Right lobe of liver (tissue), 6 donors: ENCODE measurements around the gene PTPRM. TPM values are rescaled to one million over a fixed set of nuclear protein-coding genes. Genes with fewer than 3 reads are reported as not detected.

Experiments used
- ATAC-seq, 4 donors: fragments of 200-7000 bp; cut with Tn5 transposase; one replicate each; pipeline ENCODE4 v1.9.1; 2020; ENCODE audit warnings: mild to moderate bottlenecking in 4 of 4, moderate library complexity in 4 of 4
- DNase-seq, 3 donors: peaks; one replicate each; pipeline ENCODE4 v3.0.0-alpha.2; 2020
- H3K27ac ChIP-seq, 3 donors: fragments of 200-600 bp; one replicate each; pipeline ENCODE4 v1.8.0; 2022
- H3K27me3 ChIP-seq, 2 donors: fragments of 200-600 bp; one replicate each; pipeline ENCODE4 v1.8.0; 2022
- H3K36me3 ChIP-seq, 4 donors: fragments of 200-600 bp; sonication (generic) in 1 of 4; one replicate each; pipeline versions ENCODE4 v1.5.1 to v1.8.0; 2017 to 2022; ENCODE audit warnings: control low read depth in 1 of 4
- H3K4me1 ChIP-seq, 4 donors: fragments of 200-600 bp; sonication (generic) in 1 of 4; one replicate each; pipeline versions ENCODE4 v1.5.1 to v1.8.0; 2017 to 2022; ENCODE audit warnings: control low read depth in 1 of 4
- H3K4me3 ChIP-seq, 3 donors: fragments of 200-600 bp; one replicate each; pipeline ENCODE4 v1.8.0; 2022
- H3K9me3 ChIP-seq, 4 donors: fragments of 200-600 bp; sonication (generic) in 1 of 4; one replicate each; pipeline versions ENCODE4 v1.5.1 to v1.8.0; 2017 to 2022; ENCODE audit warnings: control low read depth in 1 of 4
- POLR2A ChIP-seq: fragments of 450-650 bp; IDR thresholded peaks from one replicate; pipeline ENCODE4 v1.6.1; 2017; ENCODE audit warnings: antibody characterized with exemption, mild to moderate bottlenecking
- WGBS: methylation state at CpG from one replicate; pipeline ENCODE4 v1.1.6; 2018; ENCODE audit warnings: low coverage, low lambda C conversion rate; ENCODE audit not compliant: insufficient coverage; ENCODE audit errors: missing lambda C conversion rate; 5-methylcytosine and 5-hydroxymethylcytosine counted together
- intact Hi-C, 2 donors: fragments of 100-400 bp; cut with DNase I; formaldehyde crosslinking; loops; one replicate each; pipeline versions ENCODE4 v1.11.2 to v1.14.1; 2022
- total RNA-seq, 6 experiments: library from RNA; depleted of rRNA in 2 of 6; stranded (reverse); fragments of >200 nt in 2 of 6; fragmentation: NEBNext Ultra II Directional in 3 of 6; extraction: Animal tissue kit (Norgen Biotek cat#: 25700) in 3 of 6; gene quantifications; one replicate each; pipeline versions ENCODE4 v1.1.0 to v1.2.4, GENCODE V29; 2016 to 2023
- TF ChIP-seq, protein P1 (sequence below), 4 donors: fragments of 200-600 bp in 3 of 4; fragments of 450-650 bp in 1 of 4; IDR thresholded peaks; one replicate each; pipeline versions ENCODE4 v1.5.1 to v1.8.0; 2016 to 2022; ENCODE audit warnings: antibody characterized with exemption in 4 of 4, mild to moderate bottlenecking in 2 of 4
- donor health status: DM: no; HTN: yes; CAD: no.
- donor health status: DM: no; HTN: no; CAD: no.
- donor health status: DM: no; HTN: no; CAD: no.
- donor health status: DM: no; HTN: yes; CAD: no.
- donor health status: DM: no; HTN: yes; CAD: no.

The PTPRM gene
- total RNA-seq, 6 experiments from 2014 or later, result 15.1 to 45.7 (median 26.5) TPM

DNA sequence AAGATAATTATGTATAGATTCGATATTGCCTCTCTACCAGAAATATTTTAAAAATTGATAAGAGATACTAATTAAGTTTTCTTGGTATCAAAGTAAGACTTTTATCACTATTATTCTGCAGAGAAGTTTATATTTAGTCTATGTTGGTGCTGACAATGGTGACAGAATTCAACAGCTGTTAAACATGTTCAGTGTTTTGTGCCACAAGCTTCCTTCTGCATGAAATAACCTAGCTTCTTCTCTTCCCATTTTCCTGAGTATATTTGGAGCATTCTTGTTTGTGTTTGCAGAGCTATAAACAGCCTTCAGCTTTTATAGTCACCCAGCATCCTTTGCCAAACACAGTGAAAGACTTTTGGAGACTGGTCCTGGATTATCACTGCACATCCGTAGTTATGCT is 812.9 kb downstream of the PTPRM start:
- no peaks in the 10 kb centered on the region for H3K9me3 ChIP-seq
- no peaks in the 10 kb centered on the region for H3K4me1 ChIP-seq
- DNase-seq, result no peak
- intact Hi-C loops, result no loop called here
- no peak for TF ChIP-seq POLR2A
- TF ChIP-seq, protein P1, sequence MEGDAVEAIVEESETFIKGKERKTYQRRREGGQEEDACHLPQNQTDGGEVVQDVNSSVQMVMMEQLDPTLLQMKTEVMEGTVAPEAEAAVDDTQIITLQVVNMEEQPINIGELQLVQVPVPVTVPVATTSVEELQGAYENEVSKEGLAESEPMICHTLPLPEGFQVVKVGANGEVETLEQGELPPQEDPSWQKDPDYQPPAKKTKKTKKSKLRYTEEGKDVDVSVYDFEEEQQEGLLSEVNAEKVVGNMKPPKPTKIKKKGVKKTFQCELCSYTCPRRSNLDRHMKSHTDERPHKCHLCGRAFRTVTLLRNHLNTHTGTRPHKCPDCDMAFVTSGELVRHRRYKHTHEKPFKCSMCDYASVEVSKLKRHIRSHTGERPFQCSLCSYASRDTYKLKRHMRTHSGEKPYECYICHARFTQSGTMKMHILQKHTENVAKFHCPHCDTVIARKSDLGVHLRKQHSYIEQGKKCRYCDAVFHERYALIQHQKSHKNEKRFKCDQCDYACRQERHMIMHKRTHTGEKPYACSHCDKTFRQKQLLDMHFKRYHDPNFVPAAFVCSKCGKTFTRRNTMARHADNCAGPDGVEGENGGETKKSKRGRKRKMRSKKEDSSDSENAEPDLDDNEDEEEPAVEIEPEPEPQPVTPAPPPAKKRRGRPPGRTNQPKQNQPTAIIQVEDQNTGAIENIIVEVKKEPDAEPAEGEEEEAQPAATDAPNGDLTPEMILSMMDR (IDR thresholded peaks at IDR 0.05), result no peak
- no peaks in the 10 kb centered on the region for H3K27me3 ChIP-seq
- H3K4me3 ChIP-seq, result no peak overlapping the region
- no peak overlapping the region for H3K27ac ChIP-seq
- H3K36me3 ChIP-seq, result peaks cover 0 to 3% (median 2%) of the 10 kb centered on the region in 4 donors
- WGBS, result 79% methylated on average over 2 of the region's 2 CpGs
- no peak for ATAC-seq

GRCh38 chr18:8380926-8381325 is 813.8 kb downstream of the PTPRM start:
- H3K36me3 ChIP-seq, result peaks cover 0 to 3% (median 2%) of the 10 kb centered on the region in 4 donors
- no peaks in the 10 kb centered on the region for H3K4me1 ChIP-seq
- no peaks in the 10 kb centered on the region for H3K9me3 ChIP-seq
- DNase-seq, result no peak
- intact Hi-C loops, result no loop called here
- ATAC-seq, result no peak
- H3K27ac ChIP-seq, result no peak overlapping the region
- no peak for TF ChIP-seq POLR2A
- TF ChIP-seq, protein P1 (IDR thresholded peaks at IDR 0.05), result no peak
- WGBS, result 100% methylated on average over 1 of the region's 2 CpGs
- H3K27me3 ChIP-seq, result no peaks in the 10 kb centered on the region
- H3K4me3 ChIP-seq, result no peak overlapping the region

GRCh38 chr18:8381821-8382459 is 814.8 kb downstream of the PTPRM start:
- intact Hi-C loops, result no loop called here
- 90% methylated on average over 9 of the region's 9 CpGs for WGBS
- H3K4me1 ChIP-seq, result no peaks in the 10 kb centered on the region
- peaks cover 0 to 3% (median 2%) of the 10 kb centered on the region in 4 donors for H3K36me3 ChIP-seq
- no peak overlapping the region for H3K4me3 ChIP-seq
- no peak for ATAC-seq
- no peaks in the 10 kb centered on the region for H3K27me3 ChIP-seq
- H3K27ac ChIP-seq, result no peak overlapping the region
- no peaks in the 10 kb centered on the region for H3K9me3 ChIP-seq
- TF ChIP-seq POLR2A, result no peak
- TF ChIP-seq, protein P1 (IDR thresholded peaks at IDR 0.05), result no peak
- DNase-seq, result no peak

GRCh38 chr18:8385400-8385799 is 818.3 kb downstream of the PTPRM start:
- TF ChIP-seq POLR2A, result no peak
- TF ChIP-seq, protein P1 (IDR thresholded peaks at IDR 0.05), result no peak
- Histone ChIP-seq H3K36me3 (no peaks in the 10 kb centered on the region), H3K27me3 (no peaks in the 10 kb centered on the region), H3K27ac (no peak overlapping the region), H3K4me1 (no peaks in the 10 kb centered on the region), H3K9me3 (no peaks in the 10 kb centered on the region), H3K4me3 (no peak overlapping the region)
- ATAC-seq (no peak), DNase-seq (no peak)
- 78% methylated on average over 3 of the region's 4 CpGs for WGBS
- intact Hi-C loops, result no loop called here
